LNCAP (cell line): Measurements from ENCODE around the gene SERPINB1.

Experiments
- TF ChIP-seq, protein P1 (sequence below): fragments of 450-650 bp; IDR thresholded peaks from 2 replicates; pipeline ENCODE4 v1.5.1; 2017; ENCODE audit warnings: mild to moderate bottlenecking

The SERPINB1 gene

DNA sequence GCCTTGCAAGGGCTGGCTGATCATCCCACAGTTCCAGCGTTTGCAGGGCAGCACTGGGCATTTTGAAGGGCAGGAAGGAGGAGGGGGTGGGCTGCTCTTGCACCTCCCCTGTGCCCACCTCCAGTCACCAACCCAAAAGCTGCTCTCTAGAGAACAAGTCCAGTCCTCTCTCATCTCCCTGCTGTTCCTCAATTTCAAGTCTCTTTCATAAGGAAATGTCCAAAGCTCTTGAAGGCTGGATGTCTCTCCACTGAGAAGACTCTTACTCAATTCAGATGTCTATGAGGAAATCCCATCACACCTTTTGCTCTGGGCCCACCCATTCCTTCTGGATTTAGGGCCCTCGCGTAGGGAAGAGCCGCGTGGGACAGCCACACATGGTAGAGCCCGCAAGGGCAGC lies 44.8 kb downstream of the SERPINB1 start:
- TF ChIP-seq, protein P1, sequence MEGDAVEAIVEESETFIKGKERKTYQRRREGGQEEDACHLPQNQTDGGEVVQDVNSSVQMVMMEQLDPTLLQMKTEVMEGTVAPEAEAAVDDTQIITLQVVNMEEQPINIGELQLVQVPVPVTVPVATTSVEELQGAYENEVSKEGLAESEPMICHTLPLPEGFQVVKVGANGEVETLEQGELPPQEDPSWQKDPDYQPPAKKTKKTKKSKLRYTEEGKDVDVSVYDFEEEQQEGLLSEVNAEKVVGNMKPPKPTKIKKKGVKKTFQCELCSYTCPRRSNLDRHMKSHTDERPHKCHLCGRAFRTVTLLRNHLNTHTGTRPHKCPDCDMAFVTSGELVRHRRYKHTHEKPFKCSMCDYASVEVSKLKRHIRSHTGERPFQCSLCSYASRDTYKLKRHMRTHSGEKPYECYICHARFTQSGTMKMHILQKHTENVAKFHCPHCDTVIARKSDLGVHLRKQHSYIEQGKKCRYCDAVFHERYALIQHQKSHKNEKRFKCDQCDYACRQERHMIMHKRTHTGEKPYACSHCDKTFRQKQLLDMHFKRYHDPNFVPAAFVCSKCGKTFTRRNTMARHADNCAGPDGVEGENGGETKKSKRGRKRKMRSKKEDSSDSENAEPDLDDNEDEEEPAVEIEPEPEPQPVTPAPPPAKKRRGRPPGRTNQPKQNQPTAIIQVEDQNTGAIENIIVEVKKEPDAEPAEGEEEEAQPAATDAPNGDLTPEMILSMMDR: no peak

DNA sequence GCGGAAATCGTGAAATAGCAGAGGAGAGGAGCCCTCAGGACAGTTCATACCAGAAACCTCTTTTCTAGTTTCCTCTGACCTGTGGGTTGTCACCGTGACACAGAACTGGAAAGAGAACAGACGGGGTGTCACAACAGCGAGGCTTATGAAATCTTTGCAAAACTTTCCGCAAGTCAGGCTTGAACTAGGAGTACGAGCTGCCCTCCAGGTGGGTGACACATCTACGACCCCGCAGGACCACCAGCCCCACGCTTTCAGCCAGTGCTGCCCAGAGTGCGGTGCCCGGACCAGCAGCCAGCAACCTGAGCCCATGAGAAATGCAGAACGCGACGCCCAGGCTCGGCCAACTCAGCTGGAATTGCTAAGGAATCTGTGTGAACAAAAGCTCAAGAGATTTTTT lies 45.7 kb downstream of the SERPINB1 start:
- TF ChIP-seq, protein P1: no peak

DNA sequence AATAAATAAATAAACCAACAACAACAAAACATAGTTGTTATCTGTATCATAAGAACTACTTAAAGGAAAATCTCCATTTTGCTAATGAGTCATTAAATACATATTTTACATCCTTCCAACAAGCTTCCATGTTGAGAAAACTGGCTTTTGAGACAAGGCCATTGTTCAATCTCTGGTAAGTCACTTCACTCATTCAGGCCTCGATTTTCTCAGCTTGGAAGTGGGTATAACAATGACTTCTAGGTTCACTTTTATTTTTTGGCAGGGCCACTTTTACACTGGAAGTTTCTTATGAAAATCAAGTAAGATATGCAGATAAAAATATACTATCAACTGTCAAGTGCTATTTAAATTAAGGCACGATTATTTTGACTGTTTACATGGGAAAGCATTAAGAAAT lies 46.5 kb downstream of the SERPINB1 start:
- TF ChIP-seq, protein P1: no peak

DNA sequence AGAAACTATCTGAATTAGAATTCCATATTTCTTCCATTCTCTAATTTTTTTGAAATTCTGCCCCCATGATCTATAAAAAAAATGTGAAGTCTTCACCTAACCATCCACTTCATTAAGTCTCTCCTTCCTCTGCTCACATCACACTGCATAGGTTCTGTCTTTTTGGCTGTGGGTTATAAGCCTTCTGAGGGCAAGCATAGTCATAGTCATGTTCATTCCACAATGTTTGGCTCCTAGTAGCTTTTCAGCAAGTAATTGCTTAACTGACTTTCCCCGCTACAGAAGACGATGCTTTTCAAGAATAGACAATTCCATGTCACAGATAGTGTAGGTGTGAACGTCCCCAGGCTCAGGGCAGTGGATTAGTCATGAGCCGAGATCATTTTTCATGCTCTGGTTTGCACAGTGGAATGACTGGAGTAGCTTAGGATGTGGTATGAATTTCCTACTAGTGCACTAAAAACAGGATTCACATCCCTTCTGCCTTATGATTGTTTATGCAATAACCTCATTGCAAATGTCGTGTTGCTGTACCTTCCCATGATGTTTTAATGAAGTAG lies 47.4 kb downstream of the SERPINB1 start:
- TF ChIP-seq, protein P1: no peak

DNA sequence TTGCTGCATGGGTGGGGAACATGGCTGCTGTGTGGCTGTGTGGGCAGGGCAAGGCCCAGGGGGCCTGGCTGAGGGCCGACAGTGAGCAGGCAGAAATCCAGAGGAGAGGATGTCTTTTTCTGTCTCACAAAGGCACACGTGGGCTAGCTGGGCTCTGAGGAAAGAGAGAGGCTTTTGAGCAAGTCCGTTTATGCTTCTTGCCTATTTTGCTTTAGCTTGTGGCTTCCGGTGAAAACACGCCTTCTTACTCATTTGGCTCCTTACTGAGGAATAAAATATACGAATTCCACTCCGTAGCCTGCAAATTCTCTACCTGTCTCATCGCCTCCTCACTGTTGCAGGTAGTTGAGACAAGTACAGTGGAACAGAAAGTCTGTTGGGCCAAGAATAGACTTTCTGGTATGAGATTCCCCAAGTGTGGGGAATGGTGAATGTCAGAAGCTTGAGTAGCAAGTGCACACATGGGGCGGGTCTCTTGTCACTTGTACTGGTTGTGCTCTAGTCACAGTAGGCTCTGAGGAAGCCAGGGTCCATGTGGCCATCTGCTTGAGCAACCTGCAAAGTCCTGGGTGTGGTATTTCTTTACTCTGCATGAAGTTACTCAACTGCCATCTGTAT lies 48.0 kb downstream of the SERPINB1 start:
- TF ChIP-seq, protein P1: no peak

DNA sequence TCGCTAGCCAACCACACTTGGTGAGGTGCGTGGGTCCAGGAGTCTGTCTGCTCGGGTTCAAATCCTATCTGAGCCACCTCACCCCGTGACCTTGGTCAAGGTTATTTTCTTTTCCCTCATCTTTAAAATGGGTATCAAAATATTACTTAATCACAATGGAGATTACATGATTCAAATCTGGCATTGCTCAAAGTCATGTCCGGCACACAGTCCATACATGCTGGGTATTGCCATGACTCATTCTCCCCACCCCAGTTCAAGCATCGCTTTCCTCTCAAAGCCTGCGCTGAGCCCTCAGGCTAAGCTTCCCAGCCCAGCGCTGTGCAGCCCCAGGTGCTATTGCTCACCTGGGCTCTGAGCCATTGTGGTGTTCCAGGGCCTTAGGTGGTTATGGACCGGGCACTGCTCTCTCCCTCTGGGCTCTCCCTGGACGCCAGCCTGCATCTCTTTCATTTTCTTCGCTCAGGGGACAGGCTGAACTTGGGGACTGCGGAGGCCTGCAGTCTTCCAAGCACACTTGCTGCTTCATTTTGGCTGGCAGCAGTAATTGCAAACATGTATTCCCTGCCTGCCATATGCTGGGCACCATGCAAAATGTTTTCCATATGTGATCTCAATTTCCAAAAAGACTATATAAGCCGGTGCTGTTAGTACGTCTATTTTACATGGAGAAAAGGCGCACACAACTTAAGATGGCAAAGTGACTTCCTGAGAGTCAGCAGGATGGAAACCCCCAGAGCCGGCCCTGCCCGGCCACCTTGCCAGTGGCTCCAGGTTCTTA lies 49.1 kb downstream of the SERPINB1 start:
- TF ChIP-seq, protein P1: no peak

DNA sequence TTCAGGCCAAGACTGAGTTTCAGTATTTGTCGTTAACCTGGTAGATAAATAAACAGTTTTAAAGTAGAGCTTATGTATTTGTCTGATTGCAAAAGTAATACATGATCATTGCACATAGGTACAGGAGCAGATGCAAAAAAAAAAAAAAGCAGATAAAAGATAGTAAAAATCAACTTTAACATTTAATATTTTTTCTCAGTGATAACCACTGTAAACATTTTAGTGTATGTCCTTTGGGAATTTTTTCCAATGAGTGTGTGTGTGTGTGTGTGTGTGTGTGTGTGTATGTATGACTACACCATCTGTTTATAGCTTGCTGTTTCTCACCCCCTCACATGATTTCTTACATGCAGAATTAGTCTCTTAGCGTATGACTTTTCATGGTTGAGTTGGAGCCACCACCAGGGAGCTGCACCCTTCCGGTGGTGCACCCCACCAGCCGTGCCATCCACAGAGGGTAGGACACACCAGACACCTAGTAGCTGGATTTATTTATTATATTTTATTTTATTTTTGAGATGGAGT lies 50.2 kb downstream of the SERPINB1 start:
- TF ChIP-seq, protein P1: 0 out of 2 replicates have a peak, but pooled peaks have one; percentile 4
